ENCODE measurements around the gene GRAMD1A.
"Not testable (repeated sequence)": the region's sequence is repeated elsewhere in the genome, so short reads cannot be mapped to it uniquely, and the experiment has no call there.

GRAMD1A gene

DNA sequence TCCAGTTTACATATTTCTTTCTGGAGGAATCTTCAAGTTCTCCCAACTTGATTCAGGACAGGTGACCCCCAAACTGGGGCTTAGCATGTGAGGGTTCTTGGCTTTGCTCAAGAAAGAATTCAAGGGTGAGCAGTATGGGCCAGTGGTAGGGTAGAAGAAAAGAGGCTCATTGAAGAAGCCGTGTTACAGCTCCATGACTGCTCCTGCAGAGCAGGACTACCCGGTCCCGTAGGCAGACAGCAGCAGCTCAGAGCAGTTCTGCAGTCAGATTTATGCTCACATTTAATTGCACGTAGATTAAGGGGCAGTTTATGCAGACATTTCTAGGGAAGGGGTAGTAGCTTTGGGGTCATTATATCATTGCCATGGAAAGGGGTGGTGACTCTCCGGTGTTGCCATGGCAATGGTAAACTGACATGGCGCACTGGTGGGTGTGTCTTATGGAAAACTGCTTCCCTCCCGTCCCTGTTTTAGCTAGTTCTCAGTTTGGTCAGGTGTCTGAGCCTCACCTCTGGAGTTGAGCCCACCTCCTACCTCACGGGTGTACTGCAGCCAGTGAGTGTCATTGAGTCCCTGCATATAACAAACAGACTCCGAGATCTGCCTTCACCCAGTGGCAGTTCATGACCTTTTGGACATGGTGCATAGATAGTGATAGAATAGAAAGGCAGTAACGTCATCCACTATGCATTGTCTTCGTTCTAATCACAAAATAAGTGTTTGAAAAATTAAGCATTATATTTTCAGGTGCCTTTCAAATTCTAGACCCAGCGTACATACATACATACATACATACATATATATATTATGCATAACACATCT is 20.1 kb upstream of the GRAMD1A start:
- no peak for DNase-seq

GRCh38 chr19:34982275-34982674 is 17.8 kb upstream of the GRAMD1A start:
- DNase-seq = no peak

DNA sequence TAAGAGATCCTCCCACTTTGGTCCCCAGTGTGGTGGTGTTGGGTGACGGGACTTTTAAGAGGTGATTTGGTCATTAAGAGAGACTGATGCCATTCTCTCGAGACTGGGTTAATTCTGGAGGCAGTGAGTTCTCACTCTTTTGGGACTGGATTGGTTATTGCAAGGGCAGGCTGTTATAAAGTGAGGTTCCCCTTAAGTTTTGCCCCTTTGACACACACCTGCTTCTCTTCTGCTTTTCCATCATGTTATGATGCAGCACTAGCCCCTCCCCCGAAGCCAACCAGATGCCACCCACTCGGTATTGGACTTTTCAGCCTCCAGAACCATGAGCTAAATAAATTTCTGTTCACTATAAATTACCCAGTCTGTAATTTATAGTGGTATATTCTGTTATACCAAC is 16.3 kb upstream of the GRAMD1A start:
- no peak for DNase-seq

- no peak for DNase-seq
Observed at GRCh38 chr19:34984287-34984686, 15.8 kb upstream of the GRAMD1A start.

GRCh38 chr19:34985249-34986022 is 14.7 kb upstream of the GRAMD1A start:
- no peak for DNase-seq

GRCh38 chr19:34988119-34988518 is 12.0 kb upstream of the GRAMD1A start:
- DNase-seq = no peak

DNA sequence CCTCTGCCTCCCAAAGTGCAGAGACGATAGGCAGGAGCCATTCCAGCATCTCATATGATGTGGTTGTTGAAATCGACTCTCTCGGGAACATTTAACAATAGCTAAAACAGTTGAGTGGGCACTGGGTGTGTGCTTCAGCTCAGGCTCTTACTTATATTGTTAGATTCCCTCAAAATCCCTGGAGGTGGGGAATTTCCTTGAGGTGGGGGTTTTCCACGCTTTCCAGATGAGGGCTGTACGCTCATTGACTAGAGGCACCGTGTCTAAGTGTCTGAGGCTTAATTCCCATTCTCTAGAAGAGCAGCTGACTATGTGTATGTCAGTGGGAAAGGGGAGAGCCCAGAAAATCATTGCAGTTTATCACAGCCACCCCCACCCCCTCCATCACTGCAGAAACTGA is 10.8 kb upstream of the GRAMD1A start:
- DNase-seq = no peak

DNA sequence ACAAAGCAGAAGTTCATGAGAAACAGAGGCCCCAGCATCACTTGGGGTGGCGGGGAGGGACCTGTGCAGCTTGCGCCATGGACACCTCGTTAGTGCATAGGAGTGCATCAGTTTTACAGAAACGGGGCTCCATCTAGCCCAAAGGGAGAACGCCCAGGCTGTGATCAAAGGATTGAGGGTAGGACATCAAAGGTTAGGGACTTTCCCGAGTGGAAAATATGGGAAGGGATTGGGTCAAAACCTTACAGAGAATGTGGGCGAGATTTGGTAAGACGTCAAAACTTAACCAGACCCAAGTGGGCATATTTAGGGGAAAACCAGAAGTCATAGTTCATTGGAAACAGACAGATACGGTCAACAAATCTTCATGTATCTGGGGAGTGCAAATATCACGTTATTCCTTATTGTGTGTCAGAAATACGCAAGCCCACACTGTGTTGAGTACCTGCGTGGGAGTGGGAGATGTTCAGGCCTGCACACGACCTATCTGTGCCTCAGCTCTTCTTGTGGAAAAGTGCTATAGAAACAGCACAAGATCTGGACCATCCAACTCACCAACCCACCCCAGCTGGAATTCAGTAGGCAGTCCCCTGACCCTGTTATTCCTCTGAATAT is 9.4 kb upstream of the GRAMD1A start:
- no peak for DNase-seq

DNA sequence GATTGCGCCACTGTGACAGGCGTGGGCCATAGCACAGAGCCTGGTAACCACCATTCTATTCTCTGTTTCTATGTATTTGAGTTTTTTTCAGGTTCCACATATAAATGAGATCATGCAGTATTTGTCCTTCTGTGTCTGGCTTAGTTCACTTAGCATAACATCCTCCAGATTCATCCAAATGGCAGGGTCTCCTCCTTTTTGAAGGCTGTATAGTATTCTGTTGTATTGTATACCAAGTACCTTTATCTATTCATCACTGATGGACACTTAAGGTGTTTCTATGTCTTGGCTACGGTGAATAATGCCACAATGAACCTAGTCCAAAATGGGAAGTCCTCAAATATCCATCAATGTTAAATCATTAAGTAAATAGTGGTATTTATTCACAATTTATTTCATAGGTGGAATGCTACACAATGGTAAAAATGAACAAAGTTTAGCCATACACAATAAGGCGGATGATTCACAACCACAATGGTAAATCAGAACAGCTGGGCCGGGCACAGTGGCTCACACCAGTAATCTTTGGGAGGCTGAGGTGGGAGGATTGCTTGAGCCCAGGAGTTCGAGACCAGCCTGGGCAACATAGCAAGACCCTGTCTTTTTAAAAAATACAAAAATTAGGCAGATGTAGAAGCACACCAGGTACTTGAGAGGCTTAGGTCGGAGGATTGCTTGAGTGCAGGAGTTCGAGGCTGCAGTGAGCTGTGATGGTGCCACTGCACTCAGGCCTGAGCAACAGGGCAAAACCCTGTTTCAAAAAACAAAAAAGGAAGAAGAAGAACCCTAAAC is 8.4 kb upstream of the GRAMD1A start:
- no peak for DNase-seq

DNA sequence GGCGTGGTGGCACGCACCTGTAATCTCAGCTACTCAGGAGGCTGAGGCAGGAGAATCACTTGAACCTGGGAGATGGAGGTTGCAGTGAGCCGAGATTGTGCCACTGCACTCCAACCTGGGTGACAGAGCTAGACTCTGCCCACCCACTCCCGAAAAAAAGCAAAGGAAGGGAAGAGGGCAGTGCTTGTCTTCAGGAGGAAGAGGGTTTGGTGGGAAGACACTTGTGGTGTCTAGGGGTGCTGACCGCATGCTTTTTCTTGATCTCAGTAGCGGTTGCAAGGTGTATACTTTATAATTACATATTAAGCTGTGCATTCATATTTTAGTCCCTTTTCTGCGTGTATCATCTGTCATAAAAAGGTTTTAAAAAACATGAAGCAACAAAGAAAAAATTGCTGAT is 7.5 kb upstream of the GRAMD1A start:
- DNase-seq = not testable (repeated sequence)

GRCh38 chr19:34994286-34994642 is 5.9 kb upstream of the GRAMD1A start:
- no peak for DNase-seq

DNA sequence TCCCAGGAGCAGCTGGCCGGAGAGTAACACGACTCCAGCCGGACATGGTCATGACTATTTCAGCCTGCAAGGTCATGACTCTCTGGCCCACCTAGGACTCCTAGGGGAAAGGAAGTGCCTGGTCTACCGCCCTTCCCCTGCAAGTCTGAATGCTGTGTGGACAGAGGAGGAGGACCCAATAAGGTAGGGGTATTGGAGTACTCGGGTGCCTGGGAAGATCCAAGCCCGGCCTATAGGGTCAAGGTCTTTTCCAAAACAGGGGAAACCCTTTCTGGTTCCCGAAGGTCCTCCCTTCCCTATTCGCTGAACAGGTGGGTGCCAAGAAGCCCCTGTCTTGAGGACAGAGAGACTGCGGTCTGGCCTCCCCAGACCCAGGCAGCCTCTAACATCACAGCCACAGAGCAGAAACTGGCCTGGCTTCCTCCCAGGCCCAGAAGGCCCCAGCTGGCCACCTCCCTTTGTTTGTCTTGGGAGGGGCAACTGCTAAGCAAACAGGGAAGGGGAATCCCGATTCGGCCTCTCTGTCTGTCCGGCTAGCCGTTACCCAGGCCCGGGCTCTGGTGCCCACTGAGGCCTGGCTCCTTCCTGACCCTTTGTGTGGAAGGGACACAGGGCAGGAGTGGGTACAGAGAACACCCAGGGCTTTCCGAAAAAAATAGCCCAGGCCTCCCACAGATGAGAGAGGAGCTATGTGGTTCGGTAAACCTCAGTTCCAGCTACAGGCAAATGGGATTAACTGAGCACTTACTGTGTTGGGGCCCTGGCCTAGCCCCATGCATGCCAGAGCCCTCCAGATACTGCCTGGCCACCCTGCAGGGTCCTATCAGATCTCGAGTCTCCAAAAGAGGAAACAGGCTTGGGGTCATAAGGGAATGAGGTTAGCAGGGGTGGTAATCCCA is 5.2 kb upstream of the GRAMD1A start:
- no peak for DNase-seq

DNA sequence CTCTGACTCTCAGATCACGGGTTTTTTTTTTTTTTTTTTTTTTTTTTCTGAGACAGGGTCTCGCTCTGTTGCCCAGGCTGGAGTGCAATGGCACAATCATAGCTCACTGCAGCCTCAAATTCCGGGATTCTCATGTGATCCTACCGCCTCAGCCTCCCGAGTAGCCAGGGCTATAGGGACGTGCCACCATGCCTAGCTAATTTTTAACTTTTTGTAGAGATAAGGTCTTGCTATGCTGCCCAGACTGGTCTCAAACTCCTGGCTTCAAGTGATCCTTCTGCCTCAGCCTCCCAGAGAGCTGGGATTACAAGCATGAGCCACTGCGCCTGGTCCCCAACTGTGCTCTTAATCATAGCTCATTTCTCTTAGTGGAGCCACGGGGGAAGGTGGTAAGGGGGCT is 4.6 kb upstream of the GRAMD1A start:
- DNase-seq = no peak

DNA sequence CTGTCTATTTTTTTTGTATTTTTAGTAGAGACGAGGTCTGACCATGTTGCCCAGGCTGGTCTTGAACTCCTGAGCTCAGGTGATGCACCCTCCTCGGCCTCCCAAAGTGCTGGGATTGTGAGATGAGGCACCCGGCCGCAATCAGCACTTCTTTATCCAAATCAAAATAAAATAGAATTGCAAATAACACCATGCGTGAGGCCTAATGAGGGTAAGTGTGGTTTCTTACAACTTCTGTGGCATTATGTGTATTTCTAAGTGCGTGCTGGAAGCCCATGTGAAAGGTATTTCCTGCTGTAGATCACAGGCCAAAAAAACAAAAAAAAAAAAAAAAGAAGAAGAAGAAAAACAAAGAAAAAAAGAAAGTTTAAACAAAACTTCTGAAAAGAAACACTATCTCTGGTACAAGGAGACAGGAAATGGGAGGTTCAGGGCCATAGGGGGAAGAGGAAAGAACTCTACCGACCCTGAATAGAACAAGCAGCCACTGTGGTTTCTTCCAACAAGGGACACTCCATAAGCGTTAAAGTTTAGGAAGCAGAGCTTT is 3.0 kb upstream of the GRAMD1A start:
- no peak for DNase-seq

- not testable (repeated sequence) for DNase-seq
Observed at GRCh38 chr19:34998224-34998623, 1.9 kb upstream of the GRAMD1A start.

GRCh38 chr19:34998777-34999497 is 1.2 kb upstream of the GRAMD1A start:
- no peak for DNase-seq

- no peak for DNase-seq
Observed at GRCh38 chr19:35000338-35000646, 169 bp downstream of the GRAMD1A start.

DNA sequence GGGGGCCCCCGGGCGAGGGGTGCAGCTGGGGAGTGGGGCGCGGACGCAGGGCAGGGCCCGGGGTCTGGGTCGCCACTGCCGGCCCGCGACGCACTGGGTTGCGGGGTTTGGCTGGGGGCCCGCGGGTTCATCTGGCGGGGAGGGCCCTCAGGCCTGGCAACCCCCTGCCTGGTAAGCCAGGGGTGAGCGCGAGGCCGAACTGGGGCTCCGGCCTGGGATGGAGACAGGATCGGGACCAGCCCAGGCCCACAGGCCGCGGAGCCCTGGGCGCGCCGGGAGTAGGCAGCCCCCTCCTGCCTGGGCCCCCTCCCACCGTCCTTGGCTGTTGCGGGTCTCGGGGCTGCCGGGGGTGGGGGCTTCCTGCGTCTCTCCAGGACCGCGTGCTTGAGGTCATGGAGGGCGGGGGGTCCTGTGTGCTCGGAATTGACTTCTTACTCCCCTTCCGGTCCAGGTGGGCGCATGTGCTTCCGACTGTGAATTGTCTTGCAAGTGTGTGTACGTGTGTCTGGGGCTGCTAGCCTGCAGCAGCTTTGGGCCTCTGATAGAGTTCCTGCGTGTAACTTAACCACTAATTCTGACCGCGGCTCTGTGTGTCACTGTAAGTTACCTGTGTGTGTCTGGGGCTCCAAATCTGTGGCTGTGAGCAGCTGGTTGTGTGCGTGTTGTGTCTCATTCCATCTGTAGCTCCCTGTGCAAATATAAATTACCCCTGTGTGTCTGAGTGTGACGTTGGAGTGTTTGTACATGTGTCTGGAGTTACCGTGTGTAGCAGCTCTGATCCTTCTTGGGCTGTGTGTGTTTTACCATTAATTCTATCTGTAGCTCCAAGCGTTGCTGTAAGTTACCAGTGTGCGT is 751 bp downstream of the GRAMD1A start:
- DNase-seq = peak; percentile 74

GRCh38 chr19:35002037-35002535 is 2.0 kb downstream of the GRAMD1A start:
- no peak for DNase-seq

Data from islet precursor cell (in vitro differentiated cells).